RWPE2 (cell line): ENCODE measurements around the gene EFCC1.

Source experiments
- ATAC-seq: fragments of 200-7000 bp; cut with Tn5 transposase; 3 replicates; pipeline ENCODE4 v1.9.1; 2021; ENCODE audit warnings: low read depth
- DNase-seq: peaks from one replicate; pipeline ENCODE4 v3.0.0-alpha.2; 2020; ENCODE audit warnings: low spot score
- H3K27ac ChIP-seq: fragments of 450-650 bp; 2 replicates; pipeline ENCODE4 v1.5.1; 2017; ENCODE audit warnings: mild to moderate bottlenecking; ENCODE audit not compliant: poor library complexity, severe bottlenecking
- H3K27me3 ChIP-seq: fragments of 250-450 bp; sonication (Bioruptor Pico); 2 replicates; pipeline ENCODE4 v1.5.1; 2021; ENCODE audit warnings: mild to moderate bottlenecking, moderate library complexity; ENCODE audit not compliant: insufficient read depth, poor library complexity, severe bottlenecking
- H3K36me3 ChIP-seq: fragments of 250-450 bp; sonication (Bioruptor Pico); 2 replicates; pipeline ENCODE4 v1.5.1; 2020; ENCODE audit warnings: low read depth, mild to moderate bottlenecking, moderate library complexity
- H3K4me1 ChIP-seq: fragments of 250-450 bp; sonication (Bioruptor Pico); 2 replicates; pipeline ENCODE4 v1.5.1; 2021; ENCODE audit warnings: mild to moderate bottlenecking, moderate library complexity; ENCODE audit not compliant: insufficient read depth, poor library complexity, severe bottlenecking
- H3K4me3 ChIP-seq: fragments of 250-450 bp; sonication (Bioruptor Pico); 2 replicates; pipeline ENCODE4 v1.5.1; 2021; ENCODE audit warnings: mild to moderate bottlenecking, moderate library complexity; ENCODE audit not compliant: severe bottlenecking
- H3K9me3 ChIP-seq: fragments of 250-450 bp; sonication (Bioruptor Pico); 2 replicates; pipeline ENCODE4 v1.5.1; 2021; ENCODE audit warnings: mild to moderate bottlenecking, moderate library complexity; ENCODE audit not compliant: severe bottlenecking
- CTCF ChIP-seq: fragments of 450-650 bp; IDR thresholded peaks from one replicate; pipeline ENCODE4 v1.5.1; 2017; ENCODE audit warnings: mild to moderate bottlenecking, moderate library complexity; ENCODE audit not compliant: poor library complexity, severe bottlenecking

Gene EFCC1

GRCh38 chr3:128991355-128991895 is 9.7 kb upstream of the EFCC1 start:
- TF ChIP-seq CTCF = no peak

GRCh38 chr3:128992926-128993460 is 8.1 kb upstream of the EFCC1 start:
- TF ChIP-seq CTCF = no peak
- no peak for DNase-seq
- H3K27ac ChIP-seq = no peak overlapping the region
- H3K27me3 ChIP-seq = peaks cover 2% of the 10 kb centered on the region
- H3K9me3 ChIP-seq = no peaks in the 10 kb centered on the region
- H3K36me3 ChIP-seq = no peaks in the 10 kb centered on the region
- H3K4me3 ChIP-seq = no peak overlapping the region
- peaks cover 5% of the 10 kb centered on the region for H3K4me1 ChIP-seq
- peak; percentile 19 for ATAC-seq

More at GRCh38 chr3:128991355-128991895, 9.7 kb upstream of the EFCC1 start:
- no peaks in the 10 kb centered on the region for H3K9me3 ChIP-seq
- H3K4me3 ChIP-seq = no peak overlapping the region
- ATAC-seq (no peak), DNase-seq (no peak)
- no peak overlapping the region for H3K27ac ChIP-seq
- no peaks in the 10 kb centered on the region for H3K36me3 ChIP-seq
- H3K4me1 ChIP-seq = peaks cover 5% of the 10 kb centered on the region
- H3K27me3 ChIP-seq = no peaks in the 10 kb centered on the region

- peak; percentile 97 for ATAC-seq
These were observed 7.5 kb upstream of the EFCC1 start, which contains the start of gene CFAP92 for GRCh38 chr3:128993461-128994172. CFAP92 (minus strand) TSS chr3:128994076; CDS start chr3:128993304, 772 bp downstream.

GRCh38 chr3:128994173-128994512 is 7.0 kb upstream of the EFCC1 start:
- ATAC-seq = no peak
- H3K36me3 ChIP-seq = no peaks in the 10 kb centered on the region

More at GRCh38 chr3:128993461-128994172, 7.5 kb upstream of the EFCC1 start, which contains the start of gene CFAP92:
- Histone ChIP-seq H3K4me3 (peak within 1 kb of the TSS; percentile 36), H3K9me3 (no peaks in the 10 kb centered on the region), H3K27me3 (peaks cover 7% of the 10 kb centered on the region), H3K4me1 (peaks cover 5% of the 10 kb centered on the region), H3K36me3 (no peaks in the 10 kb centered on the region), H3K27ac (no peak within 1 kb of the TSS)
- peak; percentile 11 for TF ChIP-seq CTCF
- DNase-seq = peak; percentile 85

More at GRCh38 chr3:128994173-128994512, 7.0 kb upstream of the EFCC1 start:
- peaks cover 5% of the 10 kb centered on the region for H3K4me1 ChIP-seq
- no peaks in the 10 kb centered on the region for H3K9me3 ChIP-seq
- H3K27ac ChIP-seq = no peak overlapping the region
- no peak for DNase-seq
- peaks cover 12% of the 10 kb centered on the region for H3K27me3 ChIP-seq
- TF ChIP-seq CTCF = no peak
- H3K4me3 ChIP-seq = peak overlapping the region; percentile 36
